Skeletal muscle tissue (tissue), 4 donors: ENCODE results near the gene AGBL1. TPM values are rescaled to one million over a fixed set of nuclear protein-coding genes. Genes with fewer than 3 reads are reported as not detected.

Experiments
- H3K27ac ChIP-seq: one replicate; pipeline ENCODE4 v1.7.0; 2013; ENCODE audit warnings: mild to moderate bottlenecking, low read depth, low read length, inconsistent platforms
- H3K27me3 ChIP-seq, 3 donors: one replicate each; pipeline ENCODE4 v1.7.0; 2013; ENCODE audit warnings: low read length in 3 of 3; ENCODE audit not compliant: control insufficient read depth in 3 of 3, insufficient read depth in 3 of 3
- H3K36me3 ChIP-seq, 3 donors: one replicate each; pipeline ENCODE4 v1.7.0; 2013; ENCODE audit warnings: low read length in 3 of 3; ENCODE audit not compliant: control insufficient read depth in 3 of 3, insufficient read depth in 3 of 3
- H3K4me1 ChIP-seq, 3 donors: one replicate each; pipeline ENCODE4 v1.7.0; 2013; ENCODE audit warnings: low read length in 3 of 3, mild to moderate bottlenecking in 3 of 3; ENCODE audit not compliant: control insufficient read depth in 3 of 3, insufficient read depth in 3 of 3
- H3K4me3 ChIP-seq, 3 donors: one replicate each; pipeline ENCODE4 v1.7.0; 2013; ENCODE audit warnings: low read length in 3 of 3
- H3K9ac ChIP-seq, 3 donors: one replicate each; pipeline ENCODE4 v1.7.0; 2013; ENCODE audit warnings: low read length in 3 of 3, mild to moderate bottlenecking in 3 of 3, moderate library complexity in 2 of 3, low read depth in 1 of 3
- H3K9me3 ChIP-seq, 3 donors: one replicate each; pipeline ENCODE4 v1.7.0; 2013; ENCODE audit warnings: low read length in 3 of 3; ENCODE audit not compliant: control insufficient read depth in 3 of 3
- total RNA-seq: library from RNA; depleted of rRNA; stranded (reverse); fragments of >200 nt; gene quantifications from one replicate; pipeline ENCODE4 v1.2.3, GENCODE V29; 2014
- donor health status: Osteomylitis.

The AGBL1 gene
- total RNA-seq, 1 donor from 2014 or later = 31.3 TPM

- no peak overlapping the region for H3K9ac ChIP-seq
Observed at GRCh38 chr15:86879250-86880229, 799.9 kb downstream of the AGBL1 start.

GRCh38 chr15:86885616-86886015 is 805.9 kb downstream of the AGBL1 start:
- no peak overlapping the region for H3K27ac ChIP-seq
- no peak overlapping the region for H3K9ac ChIP-seq
- H3K9me3 ChIP-seq = no peaks in the 10 kb centered on the region
- no peak overlapping the region for H3K4me3 ChIP-seq
- H3K27me3 ChIP-seq = no peaks in the 10 kb centered on the region
- H3K36me3 ChIP-seq = no peaks in the 10 kb centered on the region
- H3K4me1 ChIP-seq = no peaks in the 10 kb centered on the region

More at GRCh38 chr15:86879250-86880229, 799.9 kb downstream of the AGBL1 start:
- no peaks in the 10 kb centered on the region for H3K36me3 ChIP-seq
- H3K4me1 ChIP-seq = peaks cover 0 to 38% (median 11%) of the 10 kb centered on the region in 3 donors
- no peak overlapping the region for H3K27ac ChIP-seq
- no peaks in the 10 kb centered on the region for H3K9me3 ChIP-seq
- no peaks in the 10 kb centered on the region for H3K27me3 ChIP-seq
- H3K4me3 ChIP-seq = no peak overlapping the region

- Histone ChIP-seq H3K27me3 (no peaks in the 10 kb centered on the region), H3K9me3 (no peaks in the 10 kb centered on the region), H3K27ac (peak overlapping the region; percentile 1), H3K36me3 (no peaks in the 10 kb centered on the region), H3K9ac (no peak overlapping the region), H3K4me1 (peaks cover 0 to 8% (median 6%) of the 10 kb centered on the region in 3 donors), H3K4me3 (no peak overlapping the region)
Observed at GRCh38 chr15:86892774-86893449, 813.2 kb downstream of the AGBL1 start.

- H3K9me3 ChIP-seq = peaks cover 0 to 2% (median 0%) of the 10 kb centered on the region in 3 donors
- peak overlapping the region in 1 of 3 donors; percentile 9 for H3K4me3 ChIP-seq
- peak overlapping the region; percentile 14 for H3K27ac ChIP-seq
- H3K36me3 ChIP-seq = no peaks in the 10 kb centered on the region
- H3K4me1 ChIP-seq = peaks cover 0 to 8% (median 6%) of the 10 kb centered on the region in 3 donors
- H3K9ac ChIP-seq = no peak overlapping the region
- no peaks in the 10 kb centered on the region for H3K27me3 ChIP-seq
Observed at GRCh38 chr15:86894269-86894668, 814.6 kb downstream of the AGBL1 start.

GRCh38 chr15:86903642-86904421 is 824.2 kb downstream of the AGBL1 start:
- H3K27ac ChIP-seq = no peak overlapping the region

GRCh38 chr15:86905625-86906256 is 826.1 kb downstream of the AGBL1 start:
- Histone ChIP-seq H3K27me3 (no peaks in the 10 kb centered on the region), H3K4me1 (no peaks in the 10 kb centered on the region), H3K27ac (no peak overlapping the region), H3K9me3 (no peaks in the 10 kb centered on the region), H3K9ac (no peak overlapping the region), H3K36me3 (no peaks in the 10 kb centered on the region), H3K4me3 (no peak overlapping the region)

More at GRCh38 chr15:86903642-86904421, 824.2 kb downstream of the AGBL1 start:
- H3K4me3 ChIP-seq = no peak overlapping the region
- no peaks in the 10 kb centered on the region for H3K36me3 ChIP-seq
- H3K9me3 ChIP-seq = peaks cover 0 to 2% (median 0%) of the 10 kb centered on the region in 3 donors
- H3K4me1 ChIP-seq = no peaks in the 10 kb centered on the region
- H3K27me3 ChIP-seq = no peaks in the 10 kb centered on the region
- H3K9ac ChIP-seq = no peak overlapping the region

GRCh38 chr15:86906376-86906775 is 826.7 kb downstream of the AGBL1 start:
- Histone ChIP-seq H3K4me1 (no peaks in the 10 kb centered on the region), H3K36me3 (no peaks in the 10 kb centered on the region)

GRCh38 chr15:86911022-86911421 is 831.4 kb downstream of the AGBL1 start:
- no peaks in the 10 kb centered on the region for H3K36me3 ChIP-seq

More at GRCh38 chr15:86906376-86906775, 826.7 kb downstream of the AGBL1 start:
- no peaks in the 10 kb centered on the region for H3K9me3 ChIP-seq
- no peak overlapping the region for H3K9ac ChIP-seq
- no peak overlapping the region for H3K4me3 ChIP-seq
- H3K27ac ChIP-seq = no peak overlapping the region
- no peaks in the 10 kb centered on the region for H3K27me3 ChIP-seq

GRCh38 chr15:86912661-86913060 is 833.0 kb downstream of the AGBL1 start:
- Histone ChIP-seq H3K9me3 (no peaks in the 10 kb centered on the region), H3K4me3 (no peak overlapping the region), H3K4me1 (peaks cover 7 to 18% (median 16%) of the 10 kb centered on the region in 3 donors), H3K27me3 (no peaks in the 10 kb centered on the region), H3K36me3 (no peaks in the 10 kb centered on the region), H3K27ac (no peak overlapping the region), H3K9ac (no peak overlapping the region)

More at GRCh38 chr15:86911022-86911421, 831.4 kb downstream of the AGBL1 start:
- Histone ChIP-seq H3K4me3 (no peak overlapping the region), H3K27ac (no peak overlapping the region), H3K4me1 (peaks cover 3 to 6% (median 5%) of the 10 kb centered on the region in 3 donors), H3K27me3 (no peaks in the 10 kb centered on the region), H3K9ac (no peak overlapping the region), H3K9me3 (no peaks in the 10 kb centered on the region)
